ENCODE data around the gene CXXC4. TPM values are rescaled to one million over a fixed set of nuclear protein-coding genes. Genes with fewer than 3 reads are reported as not detected.

Gene CXXC4
- polyA plus RNA-seq, 3 donors from 2014 or later = 0.13 to 0.29 (median 0.14) TPM

- no peaks in the 10 kb centered on the region for H3K4me1 Mint-ChIP-seq
- H3K36me3 Mint-ChIP-seq = no peaks in the 10 kb centered on the region
- H3K9me3 Mint-ChIP-seq = no peaks in the 10 kb centered on the region
- DNase-seq = no peak
- peaks cover 0 to 3% (median 1%) of the 10 kb centered on the region in 3 donors for H3K27me3 Mint-ChIP-seq (ENCODE audit: low read depth in 3 of 3)
- H3K27ac Mint-ChIP-seq = no peak overlapping the region
- H3K4me3 Mint-ChIP-seq = no peak overlapping the region
Observed at GRCh38 chr4:104424989-104425388, 69.7 kb downstream of the CXXC4 start.

- H3K4me1 Mint-ChIP-seq = no peaks in the 10 kb centered on the region
- no peak overlapping the region for H3K4me3 Mint-ChIP-seq
- H3K9me3 Mint-ChIP-seq = no peaks in the 10 kb centered on the region
- no peak overlapping the region for H3K27ac Mint-ChIP-seq
- H3K36me3 Mint-ChIP-seq = no peaks in the 10 kb centered on the region
- DNase-seq = no peak
- peaks cover 0 to 3% (median 1%) of the 10 kb centered on the region in 3 donors for H3K27me3 Mint-ChIP-seq (ENCODE audit: low read depth in 3 of 3)
Observed at GRCh38 chr4:104424475-104424941, 70.2 kb downstream of the CXXC4 start.

- no peaks in the 10 kb centered on the region for H3K36me3 Mint-ChIP-seq
- H3K4me1 Mint-ChIP-seq = no peaks in the 10 kb centered on the region
- H3K9me3 Mint-ChIP-seq = no peaks in the 10 kb centered on the region
- H3K27me3 Mint-ChIP-seq (ENCODE audit: low read depth in 3 of 3) = peaks cover 0 to 3% (median 0%) of the 10 kb centered on the region in 3 donors
- H3K4me3 Mint-ChIP-seq = no peak overlapping the region
- no peak overlapping the region for H3K27ac Mint-ChIP-seq
- no peak for DNase-seq
Observed at GRCh38 chr4:104421566-104421965, 73.1 kb downstream of the CXXC4 start.

DNA sequence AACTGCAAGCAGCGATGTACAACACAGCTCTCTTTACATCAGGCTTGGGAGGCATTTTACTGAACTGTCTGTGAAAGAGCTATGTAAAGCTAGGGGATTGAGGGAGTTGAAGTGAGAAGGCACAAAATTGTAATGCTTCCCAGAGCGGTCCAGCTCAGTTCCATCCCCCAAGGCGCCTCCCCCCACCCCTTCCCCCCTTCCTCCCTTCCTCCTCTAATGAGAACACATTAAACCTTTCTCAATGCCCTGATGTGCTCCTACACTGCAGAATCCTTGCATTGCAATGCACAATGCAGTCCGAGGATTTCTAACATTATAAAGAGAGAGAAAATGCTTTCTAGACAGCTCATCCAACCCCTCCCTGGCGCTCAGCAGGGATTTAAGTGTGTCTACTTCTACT, 73.9 kb downstream of the CXXC4 start:
- Mint-ChIP-seq H3K4me1 (no peaks in the 10 kb centered on the region), H3K9me3 (no peaks in the 10 kb centered on the region), H3K27ac (no peak overlapping the region), H3K36me3 (no peaks in the 10 kb centered on the region), H3K27me3 (ENCODE audit: low read depth in 3 of 3) (peaks cover 0 to 3% (median 0%) of the 10 kb centered on the region in 3 donors), H3K4me3 (no peak overlapping the region)
- DNase-seq = no peak
